ENCODE data around the gene PRKAB2.
"Not testable (repeated sequence)": the region's sequence is repeated elsewhere in the genome, so short reads cannot be mapped to it uniquely, and the experiment has no call there.

Gene PRKAB2

GRCh38 chr1:147117109-147117508 lies 55.2 kb downstream of the PRKAB2 start:
- H3K79me2 ChIP-seq (ENCODE audit: insufficient read depth, low read length) = no peaks in the 10 kb centered on the region
- no peaks in the 10 kb centered on the region for H3K9me3 ChIP-seq (ENCODE audit: low read length)
- H3K36me3 ChIP-seq (ENCODE audit: insufficient read depth, low read length) = no peaks in the 10 kb centered on the region
- no peaks in the 10 kb centered on the region for H3K4me1 ChIP-seq (ENCODE audit: insufficient read depth, low read length, severe bottlenecking)
- no peaks in the 10 kb centered on the region for H3F3A ChIP-seq (ENCODE audit: insufficient read depth, low read length)
- no peaks in the 10 kb centered on the region for H4K20me1 ChIP-seq (ENCODE audit: insufficient read depth, low read length)
- TF ChIP-seq CTCF (IDR thresholded peaks at IDR 0.05; ENCODE audit: low read length) (no peak), EZH2 (IDR thresholded peaks at IDR 0.05; ENCODE audit: borderline replicate concordance, low read length) (no peak)
- H3K27me3 ChIP-seq (ENCODE audit: insufficient read depth, low read length) = no peaks in the 10 kb centered on the region
- H3K9ac ChIP-seq (ENCODE audit: low read length) = no peak overlapping the region
- no peaks in the 10 kb centered on the region for H3K9me2 ChIP-seq (ENCODE audit: low read depth, low read length)
- no peak overlapping the region for H3K4me2 ChIP-seq (ENCODE audit: low read length)
- H2AFZ ChIP-seq (ENCODE audit: low read length) = no peak overlapping the region
- no peak overlapping the region for H3K27ac ChIP-seq (ENCODE audit: low read depth, low read length, poor library complexity, severe bottlenecking)
- H3K4me3 ChIP-seq (ENCODE audit: low read depth, low read length, poor library complexity, severe bottlenecking) = no peak overlapping the region

GRCh38 chr1:147115496-147115895 lies 56.8 kb downstream of the PRKAB2 start:
- H3K4me2 ChIP-seq (ENCODE audit: low read length) = no peak overlapping the region
- H3K27ac ChIP-seq (ENCODE audit: low read depth, low read length, poor library complexity, severe bottlenecking) = no peak overlapping the region
- no peaks in the 10 kb centered on the region for H4K20me1 ChIP-seq (ENCODE audit: insufficient read depth, low read length)
- no peaks in the 10 kb centered on the region for H3K27me3 ChIP-seq (ENCODE audit: insufficient read depth, low read length)
- H3K36me3 ChIP-seq (ENCODE audit: insufficient read depth, low read length) = no peaks in the 10 kb centered on the region
- TF ChIP-seq CTCF (IDR thresholded peaks at IDR 0.05; ENCODE audit: low read length) (no peak), EZH2 (IDR thresholded peaks at IDR 0.05; ENCODE audit: borderline replicate concordance, low read length) (no peak)
- no peaks in the 10 kb centered on the region for H3K9me3 ChIP-seq (ENCODE audit: low read length)
- H3K9ac ChIP-seq (ENCODE audit: low read length) = no peak overlapping the region
- no peaks in the 10 kb centered on the region for H3K79me2 ChIP-seq (ENCODE audit: insufficient read depth, low read length)
- H2AFZ ChIP-seq (ENCODE audit: low read length) = no peak overlapping the region
- no peaks in the 10 kb centered on the region for H3F3A ChIP-seq (ENCODE audit: insufficient read depth, low read length)
- no peaks in the 10 kb centered on the region for H3K4me1 ChIP-seq (ENCODE audit: insufficient read depth, low read length, severe bottlenecking)
- H3K9me2 ChIP-seq (ENCODE audit: low read depth, low read length) = no peaks in the 10 kb centered on the region
- no peak overlapping the region for H3K4me3 ChIP-seq (ENCODE audit: low read depth, low read length, poor library complexity, severe bottlenecking)

- not testable (repeated sequence) for H2AFZ ChIP-seq (ENCODE audit: low read length); H4K20me1 ChIP-seq (ENCODE audit: insufficient read depth, low read length); H3K36me3 ChIP-seq (ENCODE audit: insufficient read depth, low read length); H3K4me2 ChIP-seq (ENCODE audit: low read length); H3K4me1 ChIP-seq (ENCODE audit: insufficient read depth, low read length, severe bottlenecking); H3F3A ChIP-seq (ENCODE audit: insufficient read depth, low read length); H3K27me3 ChIP-seq (ENCODE audit: insufficient read depth, low read length); H3K9me2 ChIP-seq (ENCODE audit: low read depth, low read length); H3K9ac ChIP-seq (ENCODE audit: low read length); H3K4me3 ChIP-seq (ENCODE audit: low read depth, low read length, poor library complexity, severe bottlenecking); H3K27ac ChIP-seq (ENCODE audit: low read depth, low read length, poor library complexity, severe bottlenecking); H3K9me3 ChIP-seq (ENCODE audit: low read length); H3K79me2 ChIP-seq (ENCODE audit: insufficient read depth, low read length)
Measured at GRCh38 chr1:147115079-147115478, 57.2 kb downstream of the PRKAB2 start.

GRCh38 chr1:147114353-147114752 lies 57.9 kb downstream of the PRKAB2 start:
- H3K4me3 ChIP-seq (ENCODE audit: low read depth, low read length, poor library complexity, severe bottlenecking); H4K20me1 ChIP-seq (ENCODE audit: insufficient read depth, low read length): not testable (repeated sequence)

More at GRCh38 chr1:147114353-147114752, 57.9 kb downstream of the PRKAB2 start:
- H3K4me1 ChIP-seq (ENCODE audit: insufficient read depth, low read length, severe bottlenecking); H3K79me2 ChIP-seq (ENCODE audit: insufficient read depth, low read length); H3K4me2 ChIP-seq (ENCODE audit: low read length); H3K36me3 ChIP-seq (ENCODE audit: insufficient read depth, low read length); H3K27ac ChIP-seq (ENCODE audit: low read depth, low read length, poor library complexity, severe bottlenecking); H3K9me3 ChIP-seq (ENCODE audit: low read length); H3K27me3 ChIP-seq (ENCODE audit: insufficient read depth, low read length); H3F3A ChIP-seq (ENCODE audit: insufficient read depth, low read length); H2AFZ ChIP-seq (ENCODE audit: low read length); H3K9ac ChIP-seq (ENCODE audit: low read length); H3K9me2 ChIP-seq (ENCODE audit: low read depth, low read length): not testable (repeated sequence)

Measured in OCI-LY1 (cell line).